ENCODE results near the gene GALE. TPM values are rescaled to one million over a fixed set of nuclear protein-coding genes. Genes with fewer than 3 reads are reported as not detected.

GALE gene
- total and polyA plus RNA-seq, 2 of the 13 experiments (the other 11 are each of a cell fraction or from before 2014, with no cell fraction given): 85.2 to 88.4 TPM

DNA sequence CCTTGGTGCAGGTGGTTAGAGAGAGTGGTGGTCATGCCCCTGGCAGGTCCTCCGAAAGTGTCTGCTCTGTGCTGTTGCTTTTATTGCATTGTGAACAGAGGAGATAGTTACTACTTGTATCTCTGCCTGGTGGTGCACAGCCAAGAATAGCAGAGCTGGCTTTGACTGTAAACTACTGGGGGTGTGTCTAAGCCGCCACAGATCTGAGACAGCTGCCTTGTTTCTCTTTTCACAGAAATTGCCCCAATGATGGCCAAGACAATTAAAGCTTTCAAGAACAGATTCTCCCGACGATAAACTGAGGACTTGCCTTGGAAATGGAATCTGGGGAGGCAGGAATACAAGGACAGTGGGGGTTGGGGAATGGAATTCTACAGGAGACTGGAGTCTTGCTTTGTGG is 41.3 kb downstream of the GALE start:
- no peak overlapping the region for H3K27ac ChIP-seq (ENCODE audit: extremely low read length, insufficient read depth, low read length)
- WGBS (ENCODE audit: low lambda C conversion rate): 100% methylated on average over 4 of the region's 4 CpGs
- in situ Hi-C loops (cut with HindIII; ENCODE audit: extremely low pct_ligation_motif_present, low pct_unique_long_range_greater_than_20kb) (no loop called here), intact Hi-C loops (cut with micrococcal nuclease; ENCODE audit: unreplicated experiment) (no loop called here)
- H4K20me1 ChIP-seq (ENCODE audit: insufficient read depth, low read length): no peaks in the 10 kb centered on the region
- H3K9ac ChIP-seq (ENCODE audit: insufficient read depth, low read depth, low read length): no peak overlapping the region
- H3K27me3 ChIP-seq (ENCODE audit: control insufficient read depth in 1 of 2, insufficient read depth in 2 of 2, low read length in 2 of 2): no peaks in the 10 kb centered on the region
- no peak for FAIRE-seq
- POLR2A ChIA-PET: no interaction called here
- ATAC-seq: no peak
- no peak overlapping the region for H3K4me3 ChIP-seq (replicated peaks in 1 of 3; ENCODE audit: insufficient read depth in 1 of 3, low read depth in 2 of 3, low read length in 3 of 3)
- no peaks in the 10 kb centered on the region for H3K9me3 ChIP-seq (ENCODE audit: low read length)
- TF ChIP-seq, protein P1, sequence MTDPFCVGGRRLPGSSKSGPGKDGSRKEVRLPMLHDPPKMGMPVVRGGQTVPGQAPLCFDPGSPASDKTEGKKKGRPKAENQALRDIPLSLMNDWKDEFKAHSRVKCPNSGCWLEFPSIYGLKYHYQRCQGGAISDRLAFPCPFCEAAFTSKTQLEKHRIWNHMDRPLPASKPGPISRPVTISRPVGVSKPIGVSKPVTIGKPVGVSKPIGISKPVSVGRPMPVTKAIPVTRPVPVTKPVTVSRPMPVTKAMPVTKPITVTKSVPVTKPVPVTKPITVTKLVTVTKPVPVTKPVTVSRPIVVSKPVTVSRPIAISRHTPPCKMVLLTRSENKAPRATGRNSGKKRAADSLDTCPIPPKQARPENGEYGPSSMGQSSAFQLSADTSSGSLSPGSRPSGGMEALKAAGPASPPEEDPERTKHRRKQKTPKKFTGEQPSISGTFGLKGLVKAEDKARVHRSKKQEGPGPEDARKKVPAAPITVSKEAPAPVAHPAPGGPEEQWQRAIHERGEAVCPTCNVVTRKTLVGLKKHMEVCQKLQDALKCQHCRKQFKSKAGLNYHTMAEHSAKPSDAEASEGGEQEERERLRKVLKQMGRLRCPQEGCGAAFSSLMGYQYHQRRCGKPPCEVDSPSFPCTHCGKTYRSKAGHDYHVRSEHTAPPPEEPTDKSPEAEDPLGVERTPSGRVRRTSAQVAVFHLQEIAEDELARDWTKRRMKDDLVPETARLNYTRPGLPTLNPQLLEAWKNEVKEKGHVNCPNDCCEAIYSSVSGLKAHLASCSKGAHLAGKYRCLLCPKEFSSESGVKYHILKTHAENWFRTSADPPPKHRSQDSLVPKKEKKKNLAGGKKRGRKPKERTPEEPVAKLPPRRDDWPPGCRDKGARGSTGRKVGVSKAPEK (CRISPR knock-in tag; IDR thresholded peaks at IDR 0.05; ENCODE audit: borderline replicate concordance): no peak
- TF ChIP-seq, protein P2, sequence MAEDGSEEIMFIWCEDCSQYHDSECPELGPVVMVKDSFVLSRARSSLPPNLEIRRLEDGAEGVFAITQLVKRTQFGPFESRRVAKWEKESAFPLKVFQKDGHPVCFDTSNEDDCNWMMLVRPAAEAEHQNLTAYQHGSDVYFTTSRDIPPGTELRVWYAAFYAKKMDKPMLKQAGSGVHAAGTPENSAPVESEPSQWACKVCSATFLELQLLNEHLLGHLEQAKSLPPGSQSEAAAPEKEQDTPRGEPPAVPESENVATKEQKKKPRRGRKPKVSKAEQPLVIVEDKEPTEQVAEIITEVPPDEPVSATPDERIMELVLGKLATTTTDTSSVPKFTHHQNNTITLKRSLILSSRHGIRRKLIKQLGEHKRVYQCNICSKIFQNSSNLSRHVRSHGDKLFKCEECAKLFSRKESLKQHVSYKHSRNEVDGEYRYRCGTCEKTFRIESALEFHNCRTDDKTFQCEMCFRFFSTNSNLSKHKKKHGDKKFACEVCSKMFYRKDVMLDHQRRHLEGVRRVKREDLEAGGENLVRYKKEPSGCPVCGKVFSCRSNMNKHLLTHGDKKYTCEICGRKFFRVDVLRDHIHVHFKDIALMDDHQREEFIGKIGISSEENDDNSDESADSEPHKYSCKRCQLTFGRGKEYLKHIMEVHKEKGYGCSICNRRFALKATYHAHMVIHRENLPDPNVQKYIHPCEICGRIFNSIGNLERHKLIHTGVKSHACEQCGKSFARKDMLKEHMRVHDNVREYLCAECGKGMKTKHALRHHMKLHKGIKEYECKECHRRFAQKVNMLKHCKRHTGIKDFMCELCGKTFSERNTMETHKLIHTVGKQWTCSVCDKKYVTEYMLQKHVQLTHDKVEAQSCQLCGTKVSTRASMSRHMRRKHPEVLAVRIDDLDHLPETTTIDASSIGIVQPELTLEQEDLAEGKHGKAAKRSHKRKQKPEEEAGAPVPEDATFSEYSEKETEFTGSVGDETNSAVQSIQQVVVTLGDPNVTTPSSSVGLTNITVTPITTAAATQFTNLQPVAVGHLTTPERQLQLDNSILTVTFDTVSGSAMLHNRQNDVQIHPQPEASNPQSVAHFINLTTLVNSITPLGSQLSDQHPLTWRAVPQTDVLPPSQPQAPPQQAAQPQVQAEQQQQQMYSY (CRISPR knock-in tag; IDR thresholded peaks at IDR 0.05): no peak
- no peak for TF ChIP-seq NCOR1 (IDR thresholded peaks at IDR 0.05; ENCODE audit: borderline replicate concordance, low read length)
- no peak for TF ChIP-seq NFATC3 (CRISPR knock-in tag; IDR thresholded peaks at IDR 0.05)
- no peak for TF ChIP-seq NONO (IDR thresholded peaks at IDR 0.05)
- TF ChIP-seq NONO (CRISPR knock-in tag; conservative IDR thresholded peaks at IDR 0.05): no peak
- TF ChIP-seq SMARCE1 (IDR thresholded peaks at IDR 0.05; ENCODE audit: borderline replicate concordance): no peak
- no peak for TF ChIP-seq HNRNPH1 (optimal IDR thresholded peaks at IDR 0.05; ENCODE audit: low read depth, low read length)
- TF ChIP-seq, protein P3, sequence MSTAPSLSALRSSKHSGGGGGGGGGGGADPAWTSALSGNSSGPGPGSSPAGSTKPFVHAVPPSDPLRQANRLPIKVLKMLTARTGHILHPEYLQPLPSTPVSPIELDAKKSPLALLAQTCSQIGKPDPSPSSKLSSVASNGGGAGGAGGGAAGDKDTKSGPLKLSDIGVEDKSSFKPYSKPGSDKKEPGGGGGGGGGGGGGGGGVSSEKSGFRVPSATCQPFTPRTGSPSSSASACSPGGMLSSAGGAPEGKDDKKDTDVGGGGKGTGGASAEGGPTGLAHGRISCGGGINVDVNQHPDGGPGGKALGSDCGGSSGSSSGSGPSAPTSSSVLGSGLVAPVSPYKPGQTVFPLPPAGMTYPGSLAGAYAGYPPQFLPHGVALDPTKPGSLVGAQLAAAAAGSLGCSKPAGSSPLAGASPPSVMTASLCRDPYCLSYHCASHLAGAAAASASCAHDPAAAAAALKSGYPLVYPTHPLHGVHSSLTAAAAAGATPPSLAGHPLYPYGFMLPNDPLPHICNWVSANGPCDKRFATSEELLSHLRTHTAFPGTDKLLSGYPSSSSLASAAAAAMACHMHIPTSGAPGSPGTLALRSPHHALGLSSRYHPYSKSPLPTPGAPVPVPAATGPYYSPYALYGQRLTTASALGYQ (CRISPR knock-in tag; IDR thresholded peaks at IDR 0.05): no peak
- no peak for TF ChIP-seq ZNF749 (CRISPR knock-in tag; IDR thresholded peaks at IDR 0.05; ENCODE audit: borderline replicate concordance)
- no peak for TF ChIP-seq SP1 (IDR thresholded peaks at IDR 0.05)
- TF ChIP-seq SP1 (CRISPR knock-in tag; IDR thresholded peaks at IDR 0.05): no peak
- DNase-seq (ENCODE audit: low spot score): no peak
- H3K36me3 ChIP-seq (replicated peaks in 1 of 2; ENCODE audit: control insufficient read depth in 1 of 2, insufficient read depth in 2 of 2, low read length in 2 of 2): peaks cover 40 to 71% of the 10 kb centered on the region in 2 experiments
- BruUV-seq (replicated peaks): no TSS peak
- H3K4me1 ChIP-seq (ENCODE audit: insufficient read depth, low read length): 0 out of 2 replicates have a peak, but pooled peaks cover 5% of the 10 kb centered on the region
- CTCF ChIA-PET (ENCODE audit: low intra/inter-chr PET ratio, low total read pairs): no interaction called here
- no peaks in the 10 kb centered on the region for H3K79me2 ChIP-seq (ENCODE audit: insufficient read depth, low read length)
- no peak overlapping the region for H3K4me2 ChIP-seq (ENCODE audit: low read depth, low read length)
- no peak overlapping the region for H2AFZ ChIP-seq (ENCODE audit: low read length)
